Measurements from ENCODE around the gene LRGUK.

DNA sequence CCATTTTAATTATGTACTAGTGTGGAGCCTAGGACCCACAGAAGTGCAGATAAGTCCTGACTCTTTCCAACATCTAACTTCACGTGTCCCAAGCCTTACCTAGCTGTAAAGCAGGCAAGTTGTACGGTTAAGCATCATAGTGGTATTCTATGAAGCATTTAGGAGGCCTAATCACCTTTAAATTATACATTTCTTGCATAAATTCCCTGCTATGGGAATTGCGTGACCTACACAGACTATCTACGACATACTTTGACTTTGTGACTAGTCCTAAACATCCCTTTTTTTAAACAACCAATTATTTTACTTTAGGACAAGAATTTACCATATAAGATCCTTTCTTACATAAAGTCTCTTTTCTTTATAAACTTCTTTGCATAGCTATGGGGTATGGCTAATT is 37.7 kb upstream of the LRGUK start:
- TF ChIP-seq POLR2A (IDR thresholded peaks at IDR 0.05; ENCODE audit: low read length) (no peak), GATA1 (IDR thresholded peaks at IDR 0.05; ENCODE audit: low read depth, low read length) (no peak)
